C4-2B (cell line): Measurements from ENCODE around the gene GPAM.

Experiments
- CTCF ChIP-seq: fragments of 450-650 bp; conservative IDR thresholded peaks from 2 replicates; pipeline ENCODE4 v1.5.1; 2017; ENCODE audit warnings: mild to moderate bottlenecking
- ZFX ChIP-seq: fragments of 450-650 bp; IDR thresholded peaks from 2 replicates; pipeline ENCODE4 v1.6.1; 2017

DNA sequence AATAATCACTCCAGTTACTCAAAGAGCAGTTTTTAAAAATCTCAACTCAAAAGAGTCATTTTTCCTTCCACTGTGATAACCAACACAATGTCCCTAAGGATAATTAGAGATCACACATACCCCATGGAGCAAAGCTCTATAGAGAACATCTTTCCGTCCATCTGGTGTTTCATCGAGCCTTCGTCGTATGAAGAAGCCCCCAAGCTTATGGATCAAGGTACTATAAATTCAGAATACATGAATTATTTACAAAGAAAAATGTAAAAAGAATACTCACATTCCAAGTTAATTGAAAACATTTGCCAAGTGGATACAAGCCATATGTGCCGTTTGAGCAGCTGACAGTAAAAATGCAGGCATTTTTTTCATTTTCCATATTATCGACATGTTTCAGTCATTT, 14.8 kb downstream of the GPAM start:
- no peak for TF ChIP-seq CTCF
- TF ChIP-seq ZFX, result no peak
